ENCODE results near the gene NDE1. TPM values are rescaled to one million over a fixed set of nuclear protein-coding genes. Genes with fewer than 3 reads are reported as not detected.

NDE1 gene
- polyA plus RNA-seq, 1 of the 3 experiments (the other 2 are of a cell fraction) = 27.9 TPM

- Histone ChIP-seq H2AFZ (ENCODE audit: low read depth) (no peak overlapping the region), H3K9ac (no peak overlapping the region), H3K9me2 (no peaks in the 10 kb centered on the region), H3K27ac (ENCODE audit: low read depth in 2 of 2, low read length in 1 of 2) (no peak overlapping the region), H3K4me1 (ENCODE audit: control insufficient read depth in 1 of 2, insufficient read depth in 2 of 2, low read depth in 1 of 2, low read length in 1 of 2) (no peaks in the 10 kb centered on the region), H4K20me1 (ENCODE audit: insufficient read depth) (no peaks in the 10 kb centered on the region), H3K4me2 (no peak overlapping the region), H3K79me2 (ENCODE audit: insufficient read depth) (no peaks in the 10 kb centered on the region), H3K4me3 (ENCODE audit: low read depth in 2 of 2, low read length in 1 of 2) (no peak overlapping the region), H3K27me3 (ENCODE audit: insufficient read depth) (no peaks in the 10 kb centered on the region), H3F3A (replicated peaks; ENCODE audit: insufficient read depth) (no peaks in the 10 kb centered on the region), H3K36me3 (replicated peaks in 1 of 2; ENCODE audit: control insufficient read depth in 1 of 2, insufficient read depth in 2 of 2, low read length in 1 of 2) (no peaks in the 10 kb centered on the region), H3K9me3 (no peaks in the 10 kb centered on the region)
- no peak for DNase-seq
- 96% methylated on average over 28 of the region's 29 CpGs for whole genome bisulfite sequencing (ENCODE audit: low lambda C conversion rate)
- ChIA-PET POLR2A (no interaction called here), CTCF (interaction anchor here (0.8 to 6.2 kb wide), 4 partner anchors 10 to 160 kb away, joined by 3 to 39 read pairs (median 3); no protein-coding TSS in a partner anchor)
- TF ChIP-seq GATA2 (CRISPR knock-in tag; IDR thresholded peaks at IDR 0.05) (no peak), REST (IDR thresholded peaks at IDR 0.05; ENCODE audit: low read depth, low read length) (no peak), JUND (IDR thresholded peaks at IDR 0.05) (no peak), SMC3 (IDR thresholded peaks at IDR 0.05; ENCODE audit: low read depth, low read length) (no peak)
Observed at GRCh38 chr16:15714393-15715172, 64.5 kb downstream of the NDE1 start.

- no peaks in the 10 kb centered on the region for H4K20me1 ChIP-seq (ENCODE audit: insufficient read depth)
- ChIA-PET POLR2A (no interaction called here), CTCF (interaction anchor here (0.8 to 6.2 kb wide), 3 partner anchors 11 to 159 kb away, joined by 3 to 39 read pairs (median 3); no protein-coding TSS in a partner anchor)
- no peaks in the 10 kb centered on the region for H3F3A ChIP-seq (replicated peaks; ENCODE audit: insufficient read depth)
- no peaks in the 10 kb centered on the region for H3K79me2 ChIP-seq (ENCODE audit: insufficient read depth)
- no peak overlapping the region for H3K4me2 ChIP-seq
- no peaks in the 10 kb centered on the region for H3K27me3 ChIP-seq (ENCODE audit: insufficient read depth)
- WGBS (ENCODE audit: low lambda C conversion rate) = 90% methylated on average over 5 of the region's 5 CpGs
- no peak overlapping the region for H3K27ac ChIP-seq (ENCODE audit: low read depth in 2 of 2, low read length in 1 of 2)
- no peak overlapping the region for H3K9ac ChIP-seq
- H2AFZ ChIP-seq (ENCODE audit: low read depth) = no peak overlapping the region
- no peak for DNase-seq
- no peaks in the 10 kb centered on the region for H3K4me1 ChIP-seq (ENCODE audit: control insufficient read depth in 1 of 2, insufficient read depth in 2 of 2, low read depth in 1 of 2, low read length in 1 of 2)
- H3K9me3 ChIP-seq = no peaks in the 10 kb centered on the region
- no peaks in the 10 kb centered on the region for H3K9me2 ChIP-seq
- no peak overlapping the region for H3K4me3 ChIP-seq (ENCODE audit: low read depth in 2 of 2, low read length in 1 of 2)
- no peaks in the 10 kb centered on the region for H3K36me3 ChIP-seq (replicated peaks in 1 of 2; ENCODE audit: control insufficient read depth in 1 of 2, insufficient read depth in 2 of 2, low read length in 1 of 2)
- TF ChIP-seq JUND (IDR thresholded peaks at IDR 0.05) (no peak), NFIC (IDR thresholded peaks at IDR 0.05; ENCODE audit: borderline replicate concordance) (no peak), TCF12 (IDR thresholded peaks at IDR 0.05) (no peak), EZH2phosphoT487 (IDR thresholded peaks at IDR 0.05; ENCODE audit: borderline replicate concordance, low read depth) (no peak), RCOR1 (IDR thresholded peaks at IDR 0.05; ENCODE audit: low read length) (no peak), CHD2 (IDR thresholded peaks at IDR 0.05; ENCODE audit: low read length, partially characterized antibody) (no peak), MXI1 (IDR thresholded peaks at IDR 0.05; ENCODE audit: low read depth, low read length) (no peak), TEAD4 (IDR thresholded peaks at IDR 0.05; ENCODE audit: borderline replicate concordance, insufficient read depth) (no peak), RFX5 (IDR thresholded peaks at IDR 0.05; ENCODE audit: low read length) (no peak), MEF2A (IDR thresholded peaks at IDR 0.05; ENCODE audit: borderline replicate concordance, low read depth) (no peak), YY1 (IDR thresholded peaks at IDR 0.05; ENCODE audit: low read depth) (no peak), EP300 (IDR thresholded peaks at IDR 0.05; ENCODE audit: borderline replicate concordance in 1 of 2, low read depth in 1 of 2, low read length in 1 of 2) (no peak)
- TF ChIP-seq, protein P1, sequence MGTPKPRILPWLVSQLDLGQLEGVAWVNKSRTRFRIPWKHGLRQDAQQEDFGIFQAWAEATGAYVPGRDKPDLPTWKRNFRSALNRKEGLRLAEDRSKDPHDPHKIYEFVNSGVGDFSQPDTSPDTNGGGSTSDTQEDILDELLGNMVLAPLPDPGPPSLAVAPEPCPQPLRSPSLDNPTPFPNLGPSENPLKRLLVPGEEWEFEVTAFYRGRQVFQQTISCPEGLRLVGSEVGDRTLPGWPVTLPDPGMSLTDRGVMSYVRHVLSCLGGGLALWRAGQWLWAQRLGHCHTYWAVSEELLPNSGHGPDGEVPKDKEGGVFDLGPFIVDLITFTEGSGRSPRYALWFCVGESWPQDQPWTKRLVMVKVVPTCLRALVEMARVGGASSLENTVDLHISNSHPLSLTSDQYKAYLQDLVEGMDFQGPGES (IDR thresholded peaks at IDR 0.05; ENCODE audit: low read depth, low read length) = no peak
- TF ChIP-seq, protein P2, sequence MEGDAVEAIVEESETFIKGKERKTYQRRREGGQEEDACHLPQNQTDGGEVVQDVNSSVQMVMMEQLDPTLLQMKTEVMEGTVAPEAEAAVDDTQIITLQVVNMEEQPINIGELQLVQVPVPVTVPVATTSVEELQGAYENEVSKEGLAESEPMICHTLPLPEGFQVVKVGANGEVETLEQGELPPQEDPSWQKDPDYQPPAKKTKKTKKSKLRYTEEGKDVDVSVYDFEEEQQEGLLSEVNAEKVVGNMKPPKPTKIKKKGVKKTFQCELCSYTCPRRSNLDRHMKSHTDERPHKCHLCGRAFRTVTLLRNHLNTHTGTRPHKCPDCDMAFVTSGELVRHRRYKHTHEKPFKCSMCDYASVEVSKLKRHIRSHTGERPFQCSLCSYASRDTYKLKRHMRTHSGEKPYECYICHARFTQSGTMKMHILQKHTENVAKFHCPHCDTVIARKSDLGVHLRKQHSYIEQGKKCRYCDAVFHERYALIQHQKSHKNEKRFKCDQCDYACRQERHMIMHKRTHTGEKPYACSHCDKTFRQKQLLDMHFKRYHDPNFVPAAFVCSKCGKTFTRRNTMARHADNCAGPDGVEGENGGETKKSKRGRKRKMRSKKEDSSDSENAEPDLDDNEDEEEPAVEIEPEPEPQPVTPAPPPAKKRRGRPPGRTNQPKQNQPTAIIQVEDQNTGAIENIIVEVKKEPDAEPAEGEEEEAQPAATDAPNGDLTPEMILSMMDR (IDR thresholded peaks at IDR 0.05) = no peak
- TF ChIP-seq, protein P3, sequence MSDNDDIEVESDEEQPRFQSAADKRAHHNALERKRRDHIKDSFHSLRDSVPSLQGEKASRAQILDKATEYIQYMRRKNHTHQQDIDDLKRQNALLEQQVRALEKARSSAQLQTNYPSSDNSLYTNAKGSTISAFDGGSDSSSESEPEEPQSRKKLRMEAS (IDR thresholded peaks at IDR 0.05; ENCODE audit: low read depth) = no peak
Observed at GRCh38 chr16:15715221-15715620, 65.2 kb downstream of the NDE1 start.

Data from SK-N-SH (cell line).